Esophagus muscularis mucosa (tissue), 4 donors: ENCODE data around the gene SCNN1B. TPM values are rescaled to one million over a fixed set of nuclear protein-coding genes. Genes with fewer than 3 reads are reported as not detected.

Source experiments
- DNase-seq: peaks from one replicate; pipeline ENCODE4 v3.0.0-alpha.2; 2017; ENCODE audit errors: extremely low spot score
- H3K27ac ChIP-seq, 4 donors: fragments of 200-600 bp; sonication (generic); replicated peaks in 1 of 4; 1 replicate in 3 of 4; 2 replicates in 1 of 4; pipeline ENCODE4 v1.5.1; 2016 to 2019; ENCODE audit warnings: mild to moderate bottlenecking in 1 of 4
- H3K27me3 ChIP-seq, 4 donors: fragments of 200-600 bp; sonication (generic); one replicate each; pipeline versions ENCODE4 v1.5.1 to v1.6.0; 2016 to 2019
- H3K36me3 ChIP-seq, 4 donors: fragments of 200-600 bp; sonication (generic); one replicate each; pipeline ENCODE4 v1.5.1; 2016 to 2019
- H3K4me1 ChIP-seq, 4 donors: fragments of 200-600 bp; sonication (generic); one replicate each; pipeline ENCODE4 v1.5.1; 2016 to 2019
- H3K4me3 ChIP-seq, 4 donors: fragments of 200-600 bp; sonication (generic); 1 replicate in 2 of 4; 2 replicates in 2 of 4; pipeline ENCODE4 v1.5.1; 2016 to 2019; ENCODE audit warnings: mild to moderate bottlenecking in 4 of 4, moderate library complexity in 1 of 4
- H3K9me3 ChIP-seq, 4 donors: fragments of 200-600 bp; sonication (generic); 1 replicate in 3 of 4; 2 replicates in 1 of 4; pipeline ENCODE4 v1.5.1; 2016 to 2019
- CTCF ChIP-seq, 3 experiments: fragments of 200-600 bp in 2 of 3; fragments of 450-650 bp in 1 of 3; sonication (generic) in 2 of 3; IDR thresholded peaks; one replicate each; pipeline ENCODE4 v1.5.1; 2017 to 2019; ENCODE audit warnings: antibody characterized with exemption in 3 of 3, mild to moderate bottlenecking in 2 of 3, moderate library complexity in 1 of 3
- EP300 ChIP-seq: sonication (generic); formaldehyde crosslinking; IDR thresholded peaks from one replicate; pipeline ENCODE4 v1.6.1; 2017; ENCODE audit warnings: antibody characterized with exemption
- POLR2A ChIP-seq: fragments of 450-650 bp; IDR thresholded peaks from one replicate; pipeline ENCODE4 v1.6.1; 2017; ENCODE audit warnings: antibody characterized with exemption, moderate library complexity, mild to moderate bottlenecking, low read depth
- POLR2AphosphoS5 ChIP-seq, 2 donors: sonication (generic); formaldehyde crosslinking; IDR thresholded peaks; one replicate each; pipeline ENCODE4 v1.6.1; 2017; ENCODE audit warnings: antibody characterized with exemption in 2 of 2
- WGBS: methylation state at CpG from one replicate; pipeline ENCODE4 v1.1.5; 2018; 5-methylcytosine and 5-hydroxymethylcytosine counted together
- intact Hi-C: fragments of 100-400 bp; cut with DNase I; formaldehyde crosslinking; loops from one replicate; pipeline ENCODE4 v1.15.1; 2023
- total RNA-seq, 4 donors: library from RNA; depleted of rRNA; stranded (reverse); fragments of >200 nt; gene quantifications; one replicate each; pipeline versions ENCODE4 v1.1.0 to v1.2.1, GENCODE V29; 2016

Gene SCNN1B
- total RNA-seq, 4 donors from 2014 or later, result 1.2 to 4.2 (median 4.0) TPM

GRCh38 chr16:23408242-23408822 is 106.2 kb downstream of the SCNN1B start:
- H3K36me3 ChIP-seq, result peaks cover 42 to 89% (median 81%) of the 10 kb centered on the region in 4 donors
- H3K27ac ChIP-seq, result peak overlapping the region in 1 of 4 donors; percentile 42
- H3K4me1 ChIP-seq, result peaks cover 4 to 29% (median 15%) of the 10 kb centered on the region in 4 donors
- H3K9me3 ChIP-seq, result no peaks in the 10 kb centered on the region
- intact Hi-C loops, result no loop called here
- WGBS, result 93% methylated on average over 16 of the region's 21 CpGs
- no peaks in the 10 kb centered on the region for H3K27me3 ChIP-seq
- DNase-seq, result no peak
- no peak for TF ChIP-seq CTCF (IDR thresholded peaks at IDR 0.05)
- TF ChIP-seq POLR2A, result no peak
- no peak for TF ChIP-seq POLR2AphosphoS5 (IDR thresholded peaks at IDR 0.05)
- TF ChIP-seq EP300, result no peak
- no peak overlapping the region for H3K4me3 ChIP-seq

- peaks cover 41 to 89% (median 81%) of the 10 kb centered on the region in 4 donors for H3K36me3 ChIP-seq
- H3K4me1 ChIP-seq, result peaks cover 4 to 27% (median 15%) of the 10 kb centered on the region in 4 donors
- DNase-seq, result no peak
- TF ChIP-seq POLR2A (no peak), EP300 (no peak), POLR2AphosphoS5 (IDR thresholded peaks at IDR 0.05) (peak in 1 of 2 donors; percentile 24), CTCF (IDR thresholded peaks at IDR 0.05) (no peak)
- 57% methylated on average over 4 of the region's 7 CpGs for WGBS
- no peaks in the 10 kb centered on the region for H3K9me3 ChIP-seq
- intact Hi-C loops, result no loop called here
- peak overlapping the region in 3 of 4 donors; percentile 31 to 42 (median 37) for H3K27ac ChIP-seq
- no peak overlapping the region for H3K4me3 ChIP-seq
- no peaks in the 10 kb centered on the region for H3K27me3 ChIP-seq
Measured at GRCh38 chr16:23408823-23409298, 106.8 kb downstream of the SCNN1B start.

- Histone ChIP-seq H3K27ac (peak overlapping the region in 3 of 4 donors; percentile 4 to 42 (median 31)), H3K4me1 (peaks cover 4 to 21% (median 8%) of the 10 kb centered on the region in 4 donors), H3K36me3 (peaks cover 45 to 89% (median 81%) of the 10 kb centered on the region in 4 donors), H3K27me3 (no peaks in the 10 kb centered on the region), H3K4me3 (no peak overlapping the region), H3K9me3 (no peaks in the 10 kb centered on the region)
- TF ChIP-seq CTCF (IDR thresholded peaks at IDR 0.05) (no peak), EP300 (no peak), POLR2A (no peak), POLR2AphosphoS5 (IDR thresholded peaks at IDR 0.05) (no peak)
- intact Hi-C loops, result no loop called here
- no peak for DNase-seq
- whole genome bisulfite sequencing, result 88% methylated on average over 2 of the region's 2 CpGs
Measured at GRCh38 chr16:23409522-23409921, 107.4 kb downstream of the SCNN1B start.

- 89% methylated on average over 4 of the region's 4 CpGs for WGBS
- DNase-seq, result no peak
- TF ChIP-seq CTCF (IDR thresholded peaks at IDR 0.05), result no peak
- no peak for TF ChIP-seq POLR2A
- TF ChIP-seq POLR2AphosphoS5 (IDR thresholded peaks at IDR 0.05), result peak in 1 of 2 donors; percentile 23
- TF ChIP-seq EP300, result no peak
- intact Hi-C loops, result no loop called here
- peaks cover 49 to 89% (median 81%) of the 10 kb centered on the region in 4 donors for H3K36me3 ChIP-seq
- H3K9me3 ChIP-seq, result no peaks in the 10 kb centered on the region
- no peaks in the 10 kb centered on the region for H3K27me3 ChIP-seq
- H3K4me3 ChIP-seq, result no peak overlapping the region
- peaks cover 0 to 21% (median 8%) of the 10 kb centered on the region in 4 donors for H3K4me1 ChIP-seq
- peak overlapping the region in 1 of 4 donors; percentile 42 for H3K27ac ChIP-seq
Measured at GRCh38 chr16:23410176-23410575, 108.1 kb downstream of the SCNN1B start.
